D721Med (cell line): ENCODE results near the gene ZNF438.

Experiments
- DNase-seq: peaks from one replicate; pipeline ENCODE4 v3.0.0; 2011; ENCODE audit warnings: low spot score; ENCODE audit not compliant: insufficient read length
- FAIRE-seq: peaks from 2 replicates; lab custom pipeline; 2011; peaks lifted over from hg19 to GRCh38; lab: Jason Lieb, UNC
- TF ChIP-seq, protein P1 (sequence below): IDR thresholded peaks from 2 replicates; pipeline ENCODE4 v1.5.1; 2012; ENCODE audit warnings: mild to moderate bottlenecking, control low read depth; ENCODE audit not compliant: insufficient read depth; ENCODE audit errors: missing control alignments

ZNF438 gene, protein sequence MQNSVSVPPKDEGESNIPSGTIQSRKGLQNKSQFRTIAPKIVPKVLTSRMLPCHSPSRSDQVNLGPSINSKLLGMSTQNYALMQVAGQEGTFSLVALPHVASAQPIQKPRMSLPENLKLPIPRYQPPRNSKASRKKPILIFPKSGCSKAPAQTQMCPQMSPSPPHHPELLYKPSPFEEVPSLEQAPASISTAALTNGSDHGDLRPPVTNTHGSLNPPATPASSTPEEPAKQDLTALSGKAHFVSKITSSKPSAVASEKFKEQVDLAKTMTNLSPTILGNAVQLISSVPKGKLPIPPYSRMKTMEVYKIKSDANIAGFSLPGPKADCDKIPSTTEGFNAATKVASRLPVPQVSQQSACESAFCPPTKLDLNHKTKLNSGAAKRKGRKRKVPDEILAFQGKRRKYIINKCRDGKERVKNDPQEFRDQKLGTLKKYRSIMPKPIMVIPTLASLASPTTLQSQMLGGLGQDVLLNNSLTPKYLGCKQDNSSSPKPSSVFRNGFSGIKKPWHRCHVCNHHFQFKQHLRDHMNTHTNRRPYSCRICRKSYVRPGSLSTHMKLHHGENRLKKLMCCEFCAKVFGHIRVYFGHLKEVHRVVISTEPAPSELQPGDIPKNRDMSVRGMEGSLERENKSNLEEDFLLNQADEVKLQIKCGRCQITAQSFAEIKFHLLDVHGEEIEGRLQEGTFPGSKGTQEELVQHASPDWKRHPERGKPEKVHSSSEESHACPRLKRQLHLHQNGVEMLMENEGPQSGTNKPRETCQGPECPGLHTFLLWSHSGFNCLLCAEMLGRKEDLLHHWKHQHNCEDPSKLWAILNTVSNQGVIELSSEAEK

DNA sequence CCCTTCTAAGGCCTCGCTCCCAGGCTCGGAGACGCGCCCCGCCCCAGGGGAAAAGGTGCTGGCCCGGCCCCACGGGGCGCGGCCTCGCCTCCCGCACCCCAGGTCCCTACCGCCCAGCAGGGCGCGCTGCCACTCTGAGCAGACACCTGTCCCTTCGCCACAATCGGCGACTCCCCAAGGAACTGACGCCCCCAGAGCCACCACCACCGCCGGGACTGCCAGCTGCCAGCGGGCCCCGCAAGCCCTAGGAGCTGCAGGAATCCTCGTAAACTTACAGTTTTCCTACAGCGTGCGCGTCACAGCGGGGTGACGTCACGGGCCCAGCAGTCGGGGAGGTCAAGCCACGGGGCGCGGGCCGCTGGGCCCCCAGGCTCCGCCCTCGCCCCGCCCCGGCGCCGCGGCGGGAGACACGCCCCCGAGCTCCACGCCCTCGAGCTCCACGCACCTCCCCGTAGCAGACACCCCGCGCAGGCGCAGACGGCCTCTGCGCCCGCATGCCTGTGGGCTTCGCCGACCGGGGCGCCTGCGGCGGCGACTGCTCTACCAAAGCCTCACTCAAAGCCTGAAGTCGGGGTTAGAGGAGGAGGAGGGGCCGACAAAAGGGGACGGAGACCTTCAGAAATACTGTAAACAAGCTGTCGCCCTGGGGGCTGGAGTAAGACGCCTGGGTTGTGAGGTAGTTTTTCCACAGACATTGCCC lies at the start of gene ZNF438:
TSS of gene ZNF438 (minus strand) at position 308 of the 700 bp plus-strand sequence. CDS start 154,831 bp downstream, outside the sequence.
- TF ChIP-seq, protein P1, sequence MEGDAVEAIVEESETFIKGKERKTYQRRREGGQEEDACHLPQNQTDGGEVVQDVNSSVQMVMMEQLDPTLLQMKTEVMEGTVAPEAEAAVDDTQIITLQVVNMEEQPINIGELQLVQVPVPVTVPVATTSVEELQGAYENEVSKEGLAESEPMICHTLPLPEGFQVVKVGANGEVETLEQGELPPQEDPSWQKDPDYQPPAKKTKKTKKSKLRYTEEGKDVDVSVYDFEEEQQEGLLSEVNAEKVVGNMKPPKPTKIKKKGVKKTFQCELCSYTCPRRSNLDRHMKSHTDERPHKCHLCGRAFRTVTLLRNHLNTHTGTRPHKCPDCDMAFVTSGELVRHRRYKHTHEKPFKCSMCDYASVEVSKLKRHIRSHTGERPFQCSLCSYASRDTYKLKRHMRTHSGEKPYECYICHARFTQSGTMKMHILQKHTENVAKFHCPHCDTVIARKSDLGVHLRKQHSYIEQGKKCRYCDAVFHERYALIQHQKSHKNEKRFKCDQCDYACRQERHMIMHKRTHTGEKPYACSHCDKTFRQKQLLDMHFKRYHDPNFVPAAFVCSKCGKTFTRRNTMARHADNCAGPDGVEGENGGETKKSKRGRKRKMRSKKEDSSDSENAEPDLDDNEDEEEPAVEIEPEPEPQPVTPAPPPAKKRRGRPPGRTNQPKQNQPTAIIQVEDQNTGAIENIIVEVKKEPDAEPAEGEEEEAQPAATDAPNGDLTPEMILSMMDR: peak; percentile 49
- no peak for FAIRE-seq

DNA sequence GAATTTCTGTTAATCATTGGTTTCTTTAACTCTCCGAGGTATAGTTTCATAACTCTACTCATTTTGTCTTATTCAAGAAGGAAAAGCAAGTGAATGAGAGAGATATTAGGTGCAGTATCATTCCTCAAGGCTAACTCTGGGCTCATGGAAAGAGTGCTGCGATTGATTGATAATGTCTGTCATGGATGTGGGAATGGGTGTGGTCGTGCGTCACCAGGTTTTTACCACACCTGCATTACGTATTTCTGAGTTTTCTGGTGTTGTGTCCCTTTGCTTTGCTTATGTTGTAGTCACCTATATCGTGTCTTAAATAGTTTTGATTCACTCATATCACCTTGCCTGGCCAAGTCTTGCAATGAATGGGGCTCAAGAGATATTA lies 44.9 kb upstream of the ZNF438 start:
- TF ChIP-seq, protein P1: no peak
- FAIRE-seq: no peak
- DNase-seq: no peak

More for the DNA sequence above, at the start of gene ZNF438:
- DNase-seq: peak; percentile 25

DNA sequence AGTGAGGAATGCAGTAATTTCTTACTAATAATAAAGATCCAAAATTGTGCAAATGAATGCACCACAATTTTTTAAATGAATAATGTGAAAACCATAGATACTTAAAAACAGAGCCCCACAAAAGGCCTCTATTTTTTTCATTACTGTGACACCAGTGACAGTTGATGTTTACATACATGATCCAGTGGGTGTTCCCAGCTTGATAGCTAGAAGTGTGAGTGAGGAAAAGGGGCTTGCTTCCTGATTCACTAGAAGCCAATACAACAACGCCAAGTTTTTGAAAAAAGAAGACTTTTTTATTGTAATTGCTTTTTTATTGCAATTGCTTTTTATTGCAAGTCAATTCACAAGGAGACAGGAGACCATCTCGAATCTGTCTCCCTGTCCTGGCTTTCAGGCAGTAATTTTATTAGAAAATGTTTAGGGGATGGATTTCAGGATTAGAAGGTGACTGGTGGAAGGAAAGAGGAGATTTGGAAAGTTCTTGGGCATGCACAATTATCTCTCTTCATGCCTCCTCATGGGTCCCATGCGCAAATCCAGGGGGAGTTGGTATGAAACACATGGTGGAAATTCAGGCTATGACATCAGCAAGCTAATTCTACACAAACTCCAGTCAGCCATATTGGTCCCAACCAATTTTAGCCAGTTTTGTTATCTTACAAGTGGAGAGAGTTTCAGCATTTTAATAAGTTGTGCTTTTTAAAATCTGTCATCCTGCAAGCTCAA lies 44.4 kb upstream of the ZNF438 start:
- FAIRE-seq (no peak), DNase-seq (no peak)
- TF ChIP-seq, protein P1: no peak

DNA sequence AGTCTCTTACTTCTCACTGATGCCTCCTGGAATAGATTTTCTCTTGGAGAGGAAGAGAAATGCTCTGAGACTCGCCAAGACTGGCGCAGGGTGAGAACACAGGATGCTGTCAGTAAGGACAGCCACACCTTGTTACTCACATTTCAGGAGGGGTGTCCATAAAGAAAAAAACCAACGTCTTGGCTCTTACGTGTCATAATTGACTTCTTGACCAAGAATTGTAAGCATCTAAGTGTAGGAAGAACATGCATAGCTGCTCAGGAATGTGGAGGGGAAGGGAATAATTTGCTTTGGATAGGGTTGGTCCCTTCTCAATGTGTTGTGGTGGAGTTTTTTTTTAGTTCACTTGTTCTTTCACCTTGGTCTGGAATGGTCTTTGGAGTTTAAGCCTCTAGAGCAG lies 43.8 kb upstream of the ZNF438 start:
- DNase-seq (no peak), FAIRE-seq (no peak)
- TF ChIP-seq, protein P1: no peak

DNA sequence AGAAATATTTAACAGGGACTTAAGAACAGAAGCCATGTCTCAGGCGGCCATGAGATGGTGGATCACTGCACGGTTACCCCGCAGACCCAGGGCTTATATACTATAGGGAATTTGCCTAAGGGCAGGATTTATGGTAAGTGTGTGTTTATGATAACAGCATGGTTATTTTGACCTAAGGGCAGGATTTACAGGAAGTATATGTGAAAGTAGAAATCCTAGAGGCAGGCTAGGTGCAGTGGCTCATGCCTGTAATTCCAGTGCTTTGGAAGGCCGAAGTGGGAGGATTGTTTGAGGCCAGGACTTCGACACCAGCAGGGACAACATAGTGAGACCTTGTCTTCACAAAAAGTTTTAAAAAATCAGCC lies 43.0 kb upstream of the ZNF438 start:
- no peak for DNase-seq
- no peak for FAIRE-seq
- TF ChIP-seq, protein P1: no peak

DNA sequence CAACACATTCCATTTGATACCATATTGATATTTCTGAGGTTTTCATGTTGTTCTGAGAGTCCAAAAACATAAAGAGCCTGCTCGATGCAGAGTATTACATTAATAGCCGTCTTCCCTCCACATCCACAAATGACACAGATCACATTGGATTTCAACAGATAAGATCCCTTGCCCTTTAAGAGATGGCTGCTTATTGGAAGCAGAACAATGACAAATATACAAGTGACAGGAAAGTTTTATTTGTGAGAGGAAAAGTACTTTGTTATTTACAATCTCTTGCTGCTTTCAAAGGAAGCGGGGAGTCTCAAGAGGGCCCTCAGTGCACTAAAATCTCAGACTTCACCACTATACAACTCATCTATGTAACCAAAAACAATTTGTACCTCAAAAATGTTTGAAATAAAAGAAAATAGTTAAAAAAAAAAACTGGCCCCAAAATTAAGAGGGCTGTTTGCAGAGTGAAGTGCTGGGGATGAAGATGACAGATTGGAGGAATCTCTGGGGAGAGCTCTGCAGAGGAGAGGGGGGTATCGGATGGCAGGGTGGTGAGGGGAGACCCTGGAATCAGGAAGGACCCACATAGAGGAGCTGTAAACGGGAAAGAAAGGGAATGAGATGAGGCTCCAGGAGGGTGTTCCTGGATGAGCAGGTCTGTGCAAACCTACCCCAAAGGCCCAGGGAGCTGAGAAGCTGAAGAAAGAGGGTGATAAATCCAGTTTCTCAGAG lies 42.5 kb upstream of the ZNF438 start:
- DNase-seq: no peak
- no peak for FAIRE-seq
- TF ChIP-seq, protein P1: no peak
